Transverse colon (tissue), 3 donors: ENCODE measurements around the gene GABRG3.

ENCODE experiments used
- POLR2A ChIP-seq: fragments of 450-650 bp; IDR thresholded peaks from one replicate; pipeline ENCODE4 v1.6.1; 2016; ENCODE audit warnings: antibody characterized with exemption, mild to moderate bottlenecking, moderate library complexity
- TF ChIP-seq, protein P1 (sequence below), 5 experiments: fragments of 200-600 bp in 3 of 5; fragments of 450-650 bp in 2 of 5; sonication (generic) in 3 of 5; IDR thresholded peaks; 1 replicate in 2 of 5; 2 replicates in 3 of 5; pipeline ENCODE4 v1.5.1; 2016 to 2017; ENCODE audit warnings: antibody characterized with exemption in 5 of 5, inconsistent platforms in 3 of 5, mild to moderate bottlenecking in 2 of 5, moderate library complexity in 1 of 5

GRCh38 chr15:27352136-27352535, 381.2 kb downstream of the GABRG3 start:
- TF ChIP-seq, protein P1, sequence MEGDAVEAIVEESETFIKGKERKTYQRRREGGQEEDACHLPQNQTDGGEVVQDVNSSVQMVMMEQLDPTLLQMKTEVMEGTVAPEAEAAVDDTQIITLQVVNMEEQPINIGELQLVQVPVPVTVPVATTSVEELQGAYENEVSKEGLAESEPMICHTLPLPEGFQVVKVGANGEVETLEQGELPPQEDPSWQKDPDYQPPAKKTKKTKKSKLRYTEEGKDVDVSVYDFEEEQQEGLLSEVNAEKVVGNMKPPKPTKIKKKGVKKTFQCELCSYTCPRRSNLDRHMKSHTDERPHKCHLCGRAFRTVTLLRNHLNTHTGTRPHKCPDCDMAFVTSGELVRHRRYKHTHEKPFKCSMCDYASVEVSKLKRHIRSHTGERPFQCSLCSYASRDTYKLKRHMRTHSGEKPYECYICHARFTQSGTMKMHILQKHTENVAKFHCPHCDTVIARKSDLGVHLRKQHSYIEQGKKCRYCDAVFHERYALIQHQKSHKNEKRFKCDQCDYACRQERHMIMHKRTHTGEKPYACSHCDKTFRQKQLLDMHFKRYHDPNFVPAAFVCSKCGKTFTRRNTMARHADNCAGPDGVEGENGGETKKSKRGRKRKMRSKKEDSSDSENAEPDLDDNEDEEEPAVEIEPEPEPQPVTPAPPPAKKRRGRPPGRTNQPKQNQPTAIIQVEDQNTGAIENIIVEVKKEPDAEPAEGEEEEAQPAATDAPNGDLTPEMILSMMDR (IDR thresholded peaks at IDR 0.05): no peak
- TF ChIP-seq POLR2A: no peak
